ENCODE measurements around the gene RYK.
"Not testable (repeated sequence)": the region's sequence is repeated elsewhere in the genome, so short reads cannot be mapped to it uniquely, and the experiment has no call there.

RYK gene

DNA sequence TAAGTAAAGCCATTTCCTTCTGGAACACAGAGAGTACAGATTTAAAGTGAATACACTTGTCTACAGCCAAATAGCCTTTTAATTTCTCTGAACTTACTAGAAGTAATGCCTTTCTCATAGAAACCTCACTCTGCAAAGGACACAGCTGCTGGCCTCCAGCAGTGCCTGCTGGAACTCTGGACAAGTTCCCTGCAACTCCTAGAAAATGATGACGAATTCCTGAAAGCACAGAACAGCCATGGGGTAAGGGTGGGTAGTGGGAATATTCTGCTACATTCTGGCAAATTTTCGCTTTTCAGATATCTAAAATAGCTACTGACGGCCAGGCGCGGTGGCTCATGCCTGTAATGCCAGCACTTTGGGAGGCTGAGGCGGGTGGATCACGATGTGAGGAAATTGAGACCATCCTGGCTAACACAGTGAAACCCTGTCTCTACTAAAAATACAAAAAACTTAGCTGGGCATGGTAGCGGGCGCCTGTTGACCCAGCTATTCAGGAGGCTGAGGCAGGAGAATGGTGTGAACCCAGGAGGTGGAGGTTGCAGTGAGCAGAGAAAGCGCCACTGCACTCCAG lies 34.4 kb downstream of the RYK start:
- WGBS (ENCODE audit: insufficient coverage, insufficient read length): no CpG with 5 or more reads among the region's 10 CpGs
- Histone ChIP-seq H3K27me3 (ENCODE audit: control insufficient read depth, insufficient read depth, low read length) (no peaks in the 10 kb centered on the region), H3K27ac (ENCODE audit: low read length) (no peak overlapping the region), H3K9me3 (ENCODE audit: control insufficient read depth, insufficient read depth, low read length) (no peaks in the 10 kb centered on the region), H3K4me1 (ENCODE audit: control insufficient read depth, insufficient read depth, low read length) (no peaks in the 10 kb centered on the region), H3K4me3 (ENCODE audit: low read length) (no peak overlapping the region), H3K36me3 (ENCODE audit: control insufficient read depth, insufficient read depth, low read length) (no peaks in the 10 kb centered on the region)
- DNase-seq (ENCODE audit: low read depth, low spot score): no peak

DNA sequence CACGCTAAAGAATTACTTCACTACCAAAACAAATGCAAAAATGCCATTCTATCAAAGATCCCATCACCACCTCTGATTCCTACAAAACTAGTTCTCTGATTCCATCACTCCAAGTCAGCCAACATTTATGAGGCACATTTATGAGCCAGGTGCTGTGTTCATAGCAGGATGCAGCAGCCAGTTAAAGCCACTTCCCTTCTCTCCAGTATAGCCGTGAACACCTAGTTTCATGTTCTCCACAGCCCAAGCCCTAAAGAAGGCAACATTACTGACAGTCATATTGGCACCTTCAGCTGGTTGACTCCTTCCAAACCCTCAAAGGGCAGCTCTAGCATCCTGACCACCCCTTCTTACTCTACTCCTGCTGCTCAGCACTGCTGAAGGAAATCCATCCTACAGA lies 36.4 kb downstream of the RYK start:
- H3K36me3 ChIP-seq (ENCODE audit: control insufficient read depth, insufficient read depth, low read length): peaks cover 3% of the 10 kb centered on the region; the same call in 1 of the 2 replicates
- no CpG with 5 or more reads among the region's 2 CpGs for WGBS (ENCODE audit: insufficient coverage, insufficient read length)

GRCh38 chr3:134212967-134213665 lies 37.5 kb downstream of the RYK start:
- Histone ChIP-seq H3K9me3 (ENCODE audit: control insufficient read depth, insufficient read depth, low read length) (no peaks in the 10 kb centered on the region), H3K4me1 (ENCODE audit: control insufficient read depth, insufficient read depth, low read length) (no peaks in the 10 kb centered on the region), H3K4me3 (ENCODE audit: low read length) (no peak overlapping the region), H3K27me3 (ENCODE audit: control insufficient read depth, insufficient read depth, low read length) (no peaks in the 10 kb centered on the region), H3K27ac (ENCODE audit: low read length) (no peak overlapping the region), H3K36me3 (ENCODE audit: control insufficient read depth, insufficient read depth, low read length) (peaks cover 3% of the 10 kb centered on the region; the same call in 1 of the 2 replicates)
- DNase-seq (ENCODE audit: low read depth, low spot score): peak; percentile 77
- no CpG with 5 or more reads among the region's 3 CpGs for WGBS (ENCODE audit: insufficient coverage, insufficient read length)

More for the DNA sequence above, 36.4 kb downstream of the RYK start:
- no peak for DNase-seq (ENCODE audit: low read depth, low spot score)
- H3K9me3 ChIP-seq (ENCODE audit: control insufficient read depth, insufficient read depth, low read length): no peaks in the 10 kb centered on the region
- H3K4me3 ChIP-seq (ENCODE audit: low read length): no peak overlapping the region
- H3K4me1 ChIP-seq (ENCODE audit: control insufficient read depth, insufficient read depth, low read length): no peaks in the 10 kb centered on the region
- H3K27ac ChIP-seq (ENCODE audit: low read length): no peak overlapping the region
- H3K27me3 ChIP-seq (ENCODE audit: control insufficient read depth, insufficient read depth, low read length): no peaks in the 10 kb centered on the region

DNA sequence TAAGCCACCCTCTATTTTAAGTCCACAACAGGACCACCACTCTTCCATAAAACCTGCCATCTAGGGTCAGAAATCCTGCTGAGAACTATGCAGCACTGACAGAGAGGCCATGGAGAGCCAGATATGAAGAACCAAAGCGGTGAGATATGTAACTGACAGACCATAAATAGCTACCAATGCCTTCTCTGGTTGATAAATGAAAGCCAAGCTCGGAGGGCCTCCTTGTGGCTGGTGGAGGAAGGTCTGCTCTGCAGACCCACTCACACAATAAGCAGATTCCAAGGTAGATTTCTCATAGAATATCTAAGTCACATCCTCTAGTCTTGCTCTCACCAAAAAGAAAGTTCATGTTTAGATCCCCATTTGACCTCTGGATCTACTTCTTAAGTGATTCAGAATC lies 38.9 kb downstream of the RYK start:
- no peak overlapping the region for H3K27ac ChIP-seq (ENCODE audit: low read length)
- no peak for DNase-seq (ENCODE audit: low read depth, low spot score)

GRCh38 chr3:134205451-134205850 lies 45.2 kb downstream of the RYK start:
- peaks cover 5% of the 10 kb centered on the region; the same call in 1 of the 2 replicates for H3K36me3 ChIP-seq (ENCODE audit: control insufficient read depth, insufficient read depth, low read length)
- no peak overlapping the region for H3K4me3 ChIP-seq (ENCODE audit: low read length)
- H3K4me1 ChIP-seq (ENCODE audit: control insufficient read depth, insufficient read depth, low read length): no peaks in the 10 kb centered on the region
- no peak overlapping the region for H3K27ac ChIP-seq (ENCODE audit: low read length)
- DNase-seq (ENCODE audit: low read depth, low spot score): no peak
- no peaks in the 10 kb centered on the region for H3K27me3 ChIP-seq (ENCODE audit: control insufficient read depth, insufficient read depth, low read length)
- no CpG with 5 or more reads among the region's 4 CpGs for WGBS (ENCODE audit: insufficient coverage, insufficient read length)
- H3K9me3 ChIP-seq (ENCODE audit: control insufficient read depth, insufficient read depth, low read length): no peaks in the 10 kb centered on the region; the same call in 1 of the 2 replicates

More for the DNA sequence above, 38.9 kb downstream of the RYK start:
- H3K4me3 ChIP-seq (ENCODE audit: low read length): no peak overlapping the region
- no CpG with 5 or more reads among the region's 2 CpGs for WGBS (ENCODE audit: insufficient coverage, insufficient read length)
- peaks cover 3% of the 10 kb centered on the region; the same call in 1 of the 2 replicates for H3K36me3 ChIP-seq (ENCODE audit: control insufficient read depth, insufficient read depth, low read length)
- no peaks in the 10 kb centered on the region for H3K9me3 ChIP-seq (ENCODE audit: control insufficient read depth, insufficient read depth, low read length)
- H3K4me1 ChIP-seq (ENCODE audit: control insufficient read depth, insufficient read depth, low read length): no peaks in the 10 kb centered on the region
- no peaks in the 10 kb centered on the region for H3K27me3 ChIP-seq (ENCODE audit: control insufficient read depth, insufficient read depth, low read length)

DNA sequence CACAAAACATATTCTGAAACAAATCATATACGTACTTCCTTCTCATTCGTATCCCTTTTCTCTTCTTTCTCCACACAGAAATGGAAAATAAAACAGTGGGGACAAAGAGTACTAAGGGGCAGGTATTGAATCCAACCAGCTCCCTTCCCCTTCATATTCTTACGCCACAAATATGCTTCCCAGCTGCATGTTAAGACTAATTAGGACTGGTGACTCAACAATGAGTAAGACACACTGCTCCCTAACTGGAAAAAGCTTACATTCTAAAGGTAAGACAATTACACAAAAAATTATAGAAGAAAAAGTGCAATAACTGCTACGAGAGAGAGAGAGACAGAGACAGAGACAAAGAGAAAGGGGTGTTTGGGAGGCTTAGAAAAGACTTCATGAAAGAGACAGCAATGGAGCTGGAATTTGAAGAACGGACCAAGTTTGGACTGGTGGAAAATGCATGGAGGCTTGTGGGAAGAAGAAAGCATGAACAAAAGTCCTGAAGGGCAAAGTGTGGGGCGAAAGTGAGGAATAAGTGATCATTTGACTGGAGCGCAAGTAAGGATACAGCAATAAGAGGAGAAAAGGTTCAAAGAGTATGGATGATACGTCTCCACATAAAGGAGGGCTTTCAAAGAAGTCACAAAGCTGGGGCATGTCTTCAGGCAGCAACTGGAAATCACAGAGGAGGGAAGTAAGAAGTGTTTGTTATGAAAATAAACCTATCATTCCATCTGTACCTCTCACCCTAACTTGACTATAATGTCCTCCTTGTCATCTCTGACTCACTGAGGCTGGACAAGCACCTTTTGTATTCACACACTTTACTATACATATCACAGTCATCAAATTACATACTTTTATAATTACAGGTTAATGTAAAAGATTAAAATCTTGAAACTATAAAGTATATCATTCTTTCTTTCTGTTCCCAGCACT lies 49.2 kb downstream of the RYK start:
- H3K27ac ChIP-seq (ENCODE audit: low read length): no peak overlapping the region
- DNase-seq (ENCODE audit: low read depth, low spot score): no peak
- 100% methylated on average over 2 of the region's 8 CpGs for WGBS (ENCODE audit: insufficient coverage, insufficient read length)
- no peak overlapping the region for H3K4me3 ChIP-seq (ENCODE audit: low read length)
- H3K9me3 ChIP-seq (ENCODE audit: control insufficient read depth, insufficient read depth, low read length): no peaks in the 10 kb centered on the region; the same call in 1 of the 2 replicates
- H3K4me1 ChIP-seq (ENCODE audit: control insufficient read depth, insufficient read depth, low read length): no peaks in the 10 kb centered on the region
- no peaks in the 10 kb centered on the region for H3K27me3 ChIP-seq (ENCODE audit: control insufficient read depth, insufficient read depth, low read length)
- H3K36me3 ChIP-seq (ENCODE audit: control insufficient read depth, insufficient read depth, low read length): peaks cover 5% of the 10 kb centered on the region

GRCh38 chr3:134199880-134200279 lies 50.8 kb downstream of the RYK start:
- H3K27ac ChIP-seq (ENCODE audit: low read length); H3K27me3 ChIP-seq (ENCODE audit: control insufficient read depth, insufficient read depth, low read length); H3K4me1 ChIP-seq (ENCODE audit: control insufficient read depth, insufficient read depth, low read length); H3K4me3 ChIP-seq (ENCODE audit: low read length); DNase-seq (ENCODE audit: low read depth, low spot score); H3K36me3 ChIP-seq (ENCODE audit: control insufficient read depth, insufficient read depth, low read length); H3K9me3 ChIP-seq (ENCODE audit: control insufficient read depth, insufficient read depth, low read length): not testable (repeated sequence)
- WGBS (ENCODE audit: insufficient coverage, insufficient read length): no CpG with 5 or more reads among the region's 8 CpGs

DNA sequence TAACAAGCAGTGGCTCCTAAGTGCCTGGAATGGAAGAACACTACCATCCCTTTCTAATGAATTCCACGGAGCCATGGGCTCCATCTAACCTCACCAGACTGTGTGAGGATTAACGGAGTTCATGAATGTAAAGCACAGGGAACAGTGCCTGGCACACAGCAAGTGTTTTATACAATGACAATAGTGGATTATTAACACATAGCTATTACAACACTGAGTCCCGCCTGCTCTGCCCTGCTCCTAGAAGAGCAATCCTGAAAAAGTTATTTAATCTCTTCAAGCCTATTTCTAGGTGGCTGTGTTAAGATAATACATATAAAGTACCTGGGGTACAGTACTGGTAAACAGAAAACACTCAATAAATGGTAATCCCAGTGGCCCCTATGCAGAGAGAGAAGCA lies 51.4 kb downstream of the RYK start:
- Histone ChIP-seq H3K27ac (ENCODE audit: low read length) (no peak overlapping the region), H3K9me3 (ENCODE audit: control insufficient read depth, insufficient read depth, low read length) (no peaks in the 10 kb centered on the region; the same call in 1 of the 2 replicates), H3K36me3 (ENCODE audit: control insufficient read depth, insufficient read depth, low read length) (peaks cover 5% of the 10 kb centered on the region), H3K4me3 (ENCODE audit: low read length) (no peak overlapping the region), H3K4me1 (ENCODE audit: control insufficient read depth, insufficient read depth, low read length) (no peaks in the 10 kb centered on the region), H3K27me3 (ENCODE audit: control insufficient read depth, insufficient read depth, low read length) (peaks cover 1% of the 10 kb centered on the region; the same call in 1 of the 2 replicates)
- no CpG with 5 or more reads among the region's 3 CpGs for WGBS (ENCODE audit: insufficient coverage, insufficient read length)
- no peak for DNase-seq (ENCODE audit: low read depth, low spot score)

DNA sequence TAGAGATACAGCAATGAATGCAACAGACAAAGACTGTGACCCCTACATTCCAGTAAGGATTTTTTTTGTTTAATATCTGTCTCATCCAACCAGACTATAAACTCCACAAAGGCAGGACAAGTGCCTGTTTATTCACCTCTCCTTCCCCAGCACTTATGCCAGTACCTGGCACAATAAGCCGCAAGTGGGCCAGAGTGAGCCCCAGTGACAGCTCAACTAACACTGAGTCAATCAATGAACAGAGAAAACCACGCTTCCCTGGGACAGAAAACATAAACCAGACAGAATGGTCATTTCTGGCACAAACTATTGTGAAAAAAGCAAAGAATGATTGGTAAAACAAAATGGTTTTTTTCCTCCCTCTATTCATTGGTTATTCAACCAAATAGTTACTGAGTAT lies 52.2 kb downstream of the RYK start:
- no peak for DNase-seq (ENCODE audit: low read depth, low spot score)
- Histone ChIP-seq H3K9me3 (ENCODE audit: control insufficient read depth, insufficient read depth, low read length) (no peaks in the 10 kb centered on the region; the same call in 1 of the 2 replicates), H3K4me3 (ENCODE audit: low read length) (no peak overlapping the region), H3K27ac (ENCODE audit: low read length) (no peak overlapping the region), H3K4me1 (ENCODE audit: control insufficient read depth, insufficient read depth, low read length) (no peaks in the 10 kb centered on the region), H3K27me3 (ENCODE audit: control insufficient read depth, insufficient read depth, low read length) (peaks cover 1% of the 10 kb centered on the region; the same call in 1 of the 2 replicates), H3K36me3 (ENCODE audit: control insufficient read depth, insufficient read depth, low read length) (peaks cover 5% of the 10 kb centered on the region)
- no CpG with 5 or more reads among the region's 2 CpGs for WGBS (ENCODE audit: insufficient coverage, insufficient read length)

GRCh38 chr3:134197681-134198261 lies 52.9 kb downstream of the RYK start:
- DNase-seq (ENCODE audit: low read depth, low spot score): no peak
- Histone ChIP-seq H3K4me1 (ENCODE audit: control insufficient read depth, insufficient read depth, low read length) (no peaks in the 10 kb centered on the region), H3K4me3 (ENCODE audit: low read length) (no peak overlapping the region), H3K27me3 (ENCODE audit: control insufficient read depth, insufficient read depth, low read length) (peaks cover 1% of the 10 kb centered on the region; the same call in 1 of the 2 replicates), H3K9me3 (ENCODE audit: control insufficient read depth, insufficient read depth, low read length) (no peaks in the 10 kb centered on the region; the same call in 1 of the 2 replicates), H3K27ac (ENCODE audit: low read length) (no peak overlapping the region), H3K36me3 (ENCODE audit: control insufficient read depth, insufficient read depth, low read length) (peaks cover 5% of the 10 kb centered on the region)
- no CpG with 5 or more reads among the region's 2 CpGs for WGBS (ENCODE audit: insufficient coverage, insufficient read length)
